Left forelimb (tissue), 1 donor: Measurements from ENCODE around the gene UTS2R.

Experiments
- DNase-seq: peaks from one replicate; pipeline ENCODE4 v3.0.0-alpha.2; 2018; ENCODE audit warnings: low spot score

The UTS2R gene

DNA sequence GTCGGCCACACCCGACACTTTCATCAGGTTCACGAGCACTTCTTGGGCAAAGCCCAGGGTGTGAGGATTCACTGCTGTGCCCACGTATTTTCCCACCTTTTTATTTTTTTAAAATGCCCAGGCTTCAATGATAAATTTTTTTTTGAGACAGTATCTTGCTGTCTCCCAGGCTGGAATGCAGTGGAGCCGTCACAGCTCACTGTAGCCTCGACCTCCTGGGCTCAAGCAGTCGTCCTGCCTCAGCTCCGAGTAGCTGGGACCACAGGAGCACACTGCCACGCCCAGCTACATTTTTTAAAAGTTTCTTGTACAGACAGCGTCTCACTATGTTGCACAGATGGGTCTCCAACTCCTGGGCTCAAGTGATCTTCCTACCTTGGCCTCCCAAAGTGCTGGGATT lies 17.8 kb downstream of the UTS2R start:
- DNase-seq, result no peak

DNA sequence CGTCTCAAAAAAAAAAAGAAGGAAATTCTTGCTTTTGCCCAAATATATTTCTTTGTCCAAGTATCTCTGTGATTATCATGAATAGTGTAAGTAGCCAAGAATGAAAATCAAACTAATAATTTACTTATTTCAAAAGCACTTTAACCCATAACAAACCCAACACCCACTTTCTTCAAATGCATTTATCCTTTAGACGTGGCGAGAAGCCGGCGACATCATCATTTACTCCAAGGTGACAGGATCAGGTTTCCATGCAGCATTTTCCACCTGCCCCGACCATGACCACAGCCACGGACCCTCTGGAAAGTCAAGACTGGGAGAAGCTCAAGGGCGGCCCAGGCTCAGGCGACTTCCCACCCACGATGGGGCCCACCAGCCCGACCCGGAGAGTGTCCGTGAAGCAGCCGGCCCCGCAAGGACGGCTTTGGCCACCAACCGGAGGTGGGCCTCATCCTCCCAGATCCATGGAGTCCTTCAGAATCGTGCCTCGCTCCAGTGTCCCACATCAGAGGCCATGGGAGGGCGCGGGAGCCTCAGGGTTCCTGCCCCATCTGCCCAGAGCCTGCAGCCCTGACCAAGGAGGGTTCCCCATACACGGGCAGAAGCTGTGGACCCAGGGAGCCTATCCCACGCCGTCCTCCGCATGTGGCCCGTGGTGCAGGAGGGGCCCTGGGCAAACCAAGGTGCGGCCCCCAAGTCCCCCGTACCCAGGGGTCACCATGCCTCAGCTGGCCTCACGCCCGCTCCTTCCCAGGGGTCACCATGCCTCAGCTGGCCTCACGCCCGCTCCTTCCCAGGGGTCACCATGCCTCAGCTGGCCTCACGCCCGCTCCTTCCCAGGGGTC lies 18.7 kb downstream of the UTS2R start:
- DNase-seq, result no peak

DNA sequence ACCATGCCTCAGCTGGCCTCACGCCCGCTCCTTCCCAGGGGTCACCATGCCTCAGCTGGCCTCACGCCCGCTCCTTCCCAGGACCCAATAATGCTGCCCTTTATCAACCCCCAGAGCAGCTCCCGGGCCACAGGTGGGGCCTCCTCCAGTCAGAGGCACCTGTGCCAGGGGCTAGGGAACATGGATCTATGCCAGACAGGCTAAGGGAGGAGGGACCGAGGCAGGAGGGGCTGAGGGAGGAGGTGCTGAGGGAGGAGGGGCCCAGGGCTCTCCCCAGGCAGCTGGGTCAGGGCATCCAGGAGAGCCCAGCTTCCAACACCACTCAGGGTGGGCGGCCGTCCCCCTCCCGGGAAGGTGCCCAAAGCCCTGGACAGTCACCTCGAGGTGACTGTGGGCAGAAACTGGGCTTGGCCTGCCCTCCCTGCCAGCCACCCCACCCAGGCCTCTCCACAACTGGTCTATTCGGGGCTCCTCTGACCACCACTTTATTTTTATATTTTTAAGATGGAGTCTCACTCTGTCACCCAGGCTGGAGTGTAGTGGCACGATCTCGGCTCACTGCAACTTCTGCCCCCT lies 19.4 kb downstream of the UTS2R start:
- no peak for DNase-seq

DNA sequence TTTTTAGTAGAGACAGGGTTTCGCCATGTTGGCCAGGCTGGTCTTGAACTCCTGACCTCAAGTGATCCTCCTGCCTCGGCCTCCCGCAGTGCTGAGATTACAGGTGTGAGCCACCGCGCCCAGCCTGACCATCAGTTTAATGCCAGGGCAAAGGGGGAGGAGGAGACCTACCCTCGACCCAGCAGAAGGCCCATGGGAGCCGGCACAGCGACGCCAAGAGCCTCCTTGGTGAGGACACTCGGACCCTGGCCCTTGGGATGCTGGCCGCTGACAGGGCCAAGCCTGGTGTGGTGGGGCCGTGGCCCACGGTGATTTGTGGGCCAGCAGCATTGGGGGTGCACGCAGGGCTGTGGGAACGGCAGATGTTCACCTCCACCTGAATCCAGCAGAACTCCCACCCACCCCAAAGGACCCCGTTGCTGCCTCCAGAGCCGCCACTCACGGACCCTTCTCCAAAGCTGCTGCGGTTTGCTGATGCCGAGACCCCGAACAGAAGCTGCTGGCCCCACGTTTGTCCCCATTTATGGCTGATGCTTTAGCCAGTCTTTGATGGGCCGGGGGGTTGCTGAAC lies 20.0 kb downstream of the UTS2R start:
- DNase-seq, result no peak

GRCh38 chr17:82392209-82392920 lies 20.8 kb downstream of the UTS2R start:
- no peak for DNase-seq

DNA sequence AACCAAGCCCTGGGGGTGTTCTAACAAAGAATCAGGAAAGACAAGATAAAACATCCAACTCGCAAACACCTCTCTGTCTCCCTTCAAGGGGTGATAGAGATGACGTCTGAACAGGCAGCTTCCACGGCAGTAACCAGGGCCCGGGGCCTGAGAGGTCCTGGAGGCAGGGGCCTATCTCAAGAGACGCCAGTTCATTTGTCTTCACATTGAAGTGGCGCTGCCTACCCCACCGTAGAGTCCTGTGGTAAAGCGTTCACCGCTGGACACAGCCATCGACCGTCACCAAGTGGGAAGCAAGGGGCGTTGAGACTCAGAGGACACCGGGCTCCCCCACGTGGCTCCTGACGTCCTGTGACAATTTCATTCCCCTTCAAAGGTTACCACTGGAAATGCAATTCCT lies 21.4 kb downstream of the UTS2R start:
- no peak for DNase-seq

- DNase-seq, result no peak
Observed at GRCh38 chr17:82394278-82394677, 22.7 kb downstream of the UTS2R start.

DNA sequence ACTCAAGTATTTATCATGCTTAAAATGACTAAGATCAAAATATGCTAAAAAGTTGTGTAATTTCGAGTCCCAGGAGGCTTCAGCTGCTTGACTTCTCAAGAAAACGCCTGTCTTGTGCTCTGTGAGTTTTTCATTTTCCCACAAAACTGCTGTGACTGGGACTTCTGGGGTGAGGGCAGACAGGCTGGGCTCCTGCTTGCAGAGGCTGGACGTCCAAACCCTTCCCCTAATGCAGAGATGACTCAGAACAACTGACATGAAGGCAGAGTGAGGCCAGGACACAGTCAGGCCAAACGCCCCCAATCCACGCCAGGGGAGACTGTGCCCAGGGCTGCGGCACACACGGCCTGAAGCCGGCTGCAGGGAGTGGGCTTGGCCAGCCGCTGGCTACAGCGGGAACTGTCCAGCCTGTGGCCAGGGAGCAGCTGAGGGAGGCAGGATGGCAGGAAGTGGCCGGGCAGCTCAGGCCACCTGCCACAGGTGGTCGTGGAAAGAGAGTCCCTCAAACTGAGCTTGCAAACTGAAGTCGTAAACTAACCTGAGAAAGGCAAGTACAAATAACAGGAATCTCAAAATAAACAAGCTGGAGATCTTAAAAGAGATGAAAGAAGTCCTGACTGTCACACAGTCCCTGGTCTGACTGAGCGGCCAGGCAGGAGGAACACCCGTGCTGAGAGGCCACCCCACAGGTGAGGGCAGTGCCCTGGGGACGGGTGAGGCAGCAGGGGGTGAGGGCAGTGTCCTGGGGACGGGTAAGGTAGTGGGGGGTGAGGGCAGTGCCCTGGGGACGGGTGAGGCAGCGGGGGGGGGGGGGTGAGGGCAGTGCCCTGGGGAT lies 25.3 kb downstream of the UTS2R start:
- DNase-seq, result no peak

DNA sequence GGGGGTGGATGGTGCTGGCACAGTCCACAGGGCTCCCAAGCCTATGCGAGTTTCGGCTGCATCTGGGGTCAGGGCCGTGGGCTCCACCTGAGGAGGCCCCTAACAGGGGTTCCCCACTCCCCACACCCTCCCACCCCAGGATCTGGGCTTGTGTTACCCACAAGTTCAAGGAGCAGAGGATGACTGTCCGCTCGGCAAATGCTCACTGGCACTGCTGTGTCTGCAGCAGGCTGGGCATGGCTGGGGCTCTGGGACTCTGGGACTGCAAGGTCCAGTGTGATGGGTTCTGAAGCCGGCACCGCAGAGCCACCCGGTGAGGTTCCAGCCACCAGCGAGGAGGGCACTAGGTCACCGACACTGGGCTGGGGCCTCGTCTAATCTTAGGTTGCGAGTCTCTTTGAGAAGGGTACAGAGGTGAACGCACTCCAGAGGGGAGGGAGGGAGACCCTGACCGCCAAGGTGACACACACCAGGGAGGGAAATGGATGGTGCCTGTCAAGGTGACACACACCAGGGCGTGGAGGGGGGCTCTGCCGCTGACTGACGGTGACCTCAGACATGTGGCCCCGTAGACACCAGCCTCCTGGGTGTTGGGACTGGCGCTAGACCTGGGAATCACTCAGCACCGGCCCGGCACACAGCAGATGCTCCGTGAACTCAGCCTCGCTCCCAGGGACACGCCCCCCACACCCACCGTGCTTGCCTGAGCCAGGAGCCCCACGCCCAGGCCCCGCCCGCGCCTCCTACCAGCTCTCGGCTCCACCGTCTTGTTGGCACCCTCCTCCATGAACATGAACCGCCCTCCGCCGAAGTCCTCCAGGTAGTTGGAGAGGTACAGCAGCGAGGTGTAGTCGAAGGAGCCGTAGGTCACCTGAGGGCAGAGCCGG lies 26.1 kb downstream of the UTS2R start:
- DNase-seq, result no peak

DNA sequence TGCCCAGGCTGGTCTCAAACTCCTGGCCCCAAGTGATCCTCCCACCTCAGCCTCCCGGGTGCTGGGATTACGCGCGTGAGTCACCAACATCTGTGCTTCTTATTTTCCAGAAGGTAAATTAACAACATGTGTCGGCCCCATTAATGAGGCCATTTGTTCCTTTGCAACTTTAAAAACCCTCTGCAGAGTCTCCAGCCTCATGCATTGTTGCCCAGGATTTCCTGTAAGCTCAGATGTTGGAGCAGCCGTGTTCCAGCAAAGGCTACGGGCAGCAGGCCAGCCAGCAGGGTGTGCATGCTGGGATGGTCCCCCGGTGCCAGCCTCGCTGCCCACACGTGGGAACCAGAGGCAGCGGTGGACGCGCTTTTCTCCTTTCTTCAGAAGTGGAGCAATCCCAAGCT lies 27.5 kb downstream of the UTS2R start:
- peak; percentile 86 for DNase-seq

DNA sequence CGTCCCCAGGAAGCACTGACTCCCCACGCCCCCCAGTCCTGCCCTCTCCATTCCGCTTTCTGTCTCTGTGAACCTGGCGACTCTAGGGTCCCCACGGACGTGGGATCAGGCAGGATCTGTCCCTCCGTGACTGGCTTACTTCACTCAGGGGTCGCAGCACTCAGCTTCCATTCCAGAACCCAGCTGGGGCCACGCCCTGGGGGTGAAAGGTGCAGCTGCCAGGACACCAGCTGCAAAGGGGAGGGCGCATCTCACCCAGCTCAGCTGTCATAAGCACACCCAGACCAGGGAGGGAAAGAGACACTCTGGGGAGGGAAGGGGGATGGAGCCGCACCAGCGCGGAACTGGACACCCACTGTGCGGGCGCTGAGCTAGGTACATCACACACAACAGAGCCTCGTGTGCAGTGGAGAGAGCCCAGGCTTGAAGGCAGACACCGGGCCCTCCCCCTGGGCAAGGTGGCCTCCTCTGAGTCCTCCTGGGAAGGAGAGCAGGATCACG lies 28.1 kb downstream of the UTS2R start:
- DNase-seq, result peak; percentile 83

DNA sequence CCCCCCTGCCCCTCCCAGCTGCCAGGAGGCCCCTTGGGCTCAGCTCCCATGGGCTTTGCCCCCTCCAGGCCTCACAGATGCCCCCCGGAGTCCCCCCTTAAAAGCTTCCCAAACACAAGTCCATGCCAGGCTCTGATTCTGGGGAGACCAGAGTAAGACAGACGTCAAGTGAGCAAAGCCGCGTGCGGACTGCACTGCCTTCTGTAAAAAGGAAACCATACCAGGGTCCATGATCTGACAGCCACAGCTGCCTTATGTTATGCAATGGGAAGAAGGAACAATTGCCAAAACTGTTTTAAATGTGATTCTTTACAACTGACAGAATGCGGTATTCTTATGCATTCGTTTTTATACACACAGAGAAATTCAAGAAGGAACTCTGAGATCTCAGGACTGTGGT lies 28.6 kb downstream of the UTS2R start:
- DNase-seq, result no peak

DNA sequence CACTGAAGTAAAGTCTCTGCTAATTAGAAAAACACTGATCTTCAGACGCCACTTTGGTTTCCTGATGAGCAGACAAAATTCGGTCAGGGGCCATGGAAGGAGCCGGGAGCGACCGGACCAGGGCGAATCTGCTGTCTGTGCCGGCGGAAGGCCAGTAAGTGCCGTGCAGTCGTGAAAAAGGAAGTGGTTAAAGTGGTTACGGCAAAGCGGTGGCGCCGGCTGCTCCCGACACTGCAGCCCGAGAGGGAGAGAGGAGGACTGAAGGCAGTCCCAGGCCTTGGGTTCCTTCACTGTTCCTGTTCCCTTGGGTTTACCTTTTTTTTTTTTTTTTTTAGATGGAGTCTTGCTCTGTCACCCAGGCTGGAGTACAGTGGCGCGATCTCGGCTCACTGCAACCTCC lies 29.3 kb downstream of the UTS2R start:
- no peak for DNase-seq

- DNase-seq, result no peak
Observed at GRCh38 chr17:82402865-82403264, 31.3 kb downstream of the UTS2R start.

GRCh38 chr17:82403662-82404660 lies 32.4 kb downstream of the UTS2R start:
- no peak for DNase-seq

DNA sequence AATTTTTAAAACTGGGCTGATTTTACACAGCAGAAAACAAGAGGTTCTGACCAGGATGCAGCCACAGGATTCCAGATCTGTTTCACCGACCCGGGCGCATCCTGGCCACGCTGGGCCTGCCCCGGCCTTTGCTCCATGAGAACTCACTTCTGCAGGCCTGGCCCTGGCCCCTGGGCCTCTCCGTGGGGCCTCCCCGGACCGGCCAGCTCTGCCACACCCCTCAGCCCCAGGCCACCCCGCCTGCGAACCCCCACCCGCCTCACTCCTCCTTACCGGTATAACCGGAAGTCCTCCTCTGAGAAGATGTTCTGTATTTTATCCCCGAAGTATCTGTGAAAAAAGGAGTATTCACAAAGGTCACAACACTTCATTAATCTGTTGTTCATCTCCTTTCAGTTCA lies 33.5 kb downstream of the UTS2R start:
- no peak for DNase-seq

DNA sequence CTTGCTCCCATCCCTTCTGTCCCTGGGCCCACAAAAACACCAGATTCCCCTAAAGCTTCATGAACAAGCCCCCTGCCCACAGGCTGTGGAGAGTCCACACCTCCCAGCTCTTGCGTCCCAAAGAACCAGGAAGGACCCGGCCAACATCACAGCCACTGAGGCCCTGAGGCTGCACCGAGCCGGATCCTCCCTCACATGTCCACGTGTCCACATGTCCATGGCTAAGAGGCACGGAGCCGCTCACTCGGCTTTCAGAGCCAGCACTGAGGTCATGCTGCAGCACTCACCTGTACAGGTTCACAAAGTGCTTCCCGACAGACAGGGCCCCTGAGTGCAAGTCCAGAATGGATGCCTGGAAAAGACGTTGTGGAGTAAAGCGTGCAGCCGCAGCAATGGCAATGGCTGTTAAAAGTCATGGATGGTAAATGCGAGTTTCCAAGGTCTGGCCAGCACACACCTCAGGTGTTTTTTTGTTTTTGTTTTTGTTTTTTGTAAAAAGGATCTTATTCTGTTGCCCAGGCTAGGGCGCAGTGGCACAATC lies 34.6 kb downstream of the UTS2R start:
- DNase-seq, result no peak

DNA sequence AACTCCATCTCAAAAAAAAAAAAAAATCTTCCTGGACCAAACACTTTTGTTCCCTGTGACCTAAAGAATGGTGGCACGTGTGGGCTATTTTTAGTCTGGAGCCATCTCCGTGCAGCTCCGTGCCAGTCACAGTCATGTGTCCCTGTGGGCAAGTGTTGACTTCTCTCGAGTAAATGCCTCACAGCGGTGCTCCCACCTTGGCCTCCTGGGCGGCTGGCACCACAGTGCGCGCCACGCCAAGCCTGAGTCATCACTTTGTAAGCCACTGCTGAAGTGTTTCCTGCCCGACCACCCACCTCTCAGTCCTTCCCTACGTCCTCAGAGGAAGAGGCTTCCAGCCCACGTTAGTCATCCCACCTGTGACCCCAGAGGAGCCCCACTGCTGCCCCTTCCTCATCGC lies 35.7 kb downstream of the UTS2R start:
- peak; percentile 55 for DNase-seq

DNA sequence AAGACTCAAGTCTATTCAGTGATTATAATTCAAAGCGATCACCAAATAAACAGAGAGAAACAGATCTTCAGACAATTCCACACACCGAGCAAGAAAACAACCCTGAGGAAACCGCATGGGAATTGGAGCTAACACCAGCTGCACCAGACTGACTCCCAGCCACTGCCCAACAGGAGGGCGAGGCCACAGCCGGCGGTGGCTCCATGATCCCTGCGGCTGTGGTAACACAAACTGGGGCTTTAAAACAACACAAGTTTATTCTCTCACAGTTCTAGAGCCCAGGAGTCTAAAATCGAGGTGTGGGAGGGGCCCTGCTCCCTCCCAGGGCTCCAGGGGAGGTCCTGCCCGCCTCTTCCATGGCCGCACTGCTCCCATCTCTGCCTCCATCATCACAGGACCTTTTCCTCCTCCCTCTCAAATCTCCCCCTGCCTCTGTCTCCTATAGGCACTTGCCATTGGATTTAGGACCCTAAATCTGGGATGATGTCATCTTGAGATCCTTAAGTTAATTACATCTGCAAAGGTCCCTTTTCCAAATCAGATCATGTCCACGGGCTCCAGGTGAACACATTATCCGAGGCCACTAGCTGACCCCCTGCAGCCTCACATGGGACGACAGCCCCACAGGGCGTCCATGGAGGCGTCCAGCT lies 36.8 kb downstream of the UTS2R start:
- DNase-seq, result no peak
